Panc1 (cell line): ENCODE measurements around the gene ABHD14A. TPM values are rescaled to one million over a fixed set of nuclear protein-coding genes. Genes with fewer than 3 reads are reported as not detected.

Source experiments
- ATAC-seq: fragments of 200-7000 bp; cut with Tn5 transposase; 2 replicates; pipeline ENCODE4 v1.9.1; 2020; ENCODE audit warnings: mild to moderate bottlenecking, moderate library complexity
- BruUV-seq: library from RNA; stranded (reverse); fragments of 400-500 nt; replicated peaks from 2 replicates; lab custom pipeline; 2021; lab: Mats Ljungman, UMichigan
- CTCF ChIA-PET: fragments of 300-600 bp; sonication (Branson Sonifier 250); formaldehyde crosslinking; loops from one replicate; lab custom pipeline; 2022; ENCODE audit warnings: antibody characterized with exemption; lab: Charles Lee
- POLR2A ChIA-PET: fragments of 300-600 bp; sonication (Branson Sonifier 250); formaldehyde crosslinking; loops from one replicate; lab custom pipeline; 2022; ENCODE audit warnings: antibody characterized with exemption; lab: Charles Lee
- DNase-seq: peaks from one replicate; pipeline ENCODE4 v3.0.0-alpha.2; 2010; ENCODE audit warnings: low read depth, low spot score
- H3K27ac ChIP-seq: 2 replicates; pipeline ENCODE4 v1.5.1; 2011; ENCODE audit warnings: mild to moderate bottlenecking, low read length, inconsistent platforms
- H3K27me3 ChIP-seq: fragments of 200-500 bp; sonication (Bioruptor generic); 2 replicates; pipeline ENCODE4 v1.6.0; 2014; ENCODE audit warnings: low read length, inconsistent platforms; ENCODE audit not compliant: control insufficient read depth, insufficient read depth
- H3K36me3 ChIP-seq: fragments of 200-500 bp; sonication (Bioruptor generic); 2 replicates; pipeline ENCODE4 v1.5.1; 2014; ENCODE audit warnings: inconsistent platforms, mild to moderate bottlenecking, low read length, moderate library complexity; ENCODE audit not compliant: control insufficient read depth, insufficient read depth
- H3K4me1 ChIP-seq: 2 replicates; pipeline ENCODE4 v1.5.1; 2011; ENCODE audit warnings: inconsistent platforms, mild to moderate bottlenecking, low read length, moderate library complexity; ENCODE audit not compliant: control insufficient read depth, insufficient read depth
- H3K4me3 ChIP-seq, 2 experiments: 2 replicates each; pipeline ENCODE4 v1.5.1; 2011 to 2012; ENCODE audit warnings: low read depth in 2 of 2, low read length in 2 of 2, mild to moderate bottlenecking in 2 of 2, inconsistent platforms in 1 of 2, moderate library complexity in 1 of 2
- H3K9me3 ChIP-seq: fragments of 200-500 bp; sonication (Bioruptor generic); 2 replicates; pipeline ENCODE4 v1.5.1; 2014; ENCODE audit warnings: low read depth, mild to moderate bottlenecking, inconsistent platforms, low read length, moderate library complexity; ENCODE audit not compliant: control insufficient read depth, insufficient read depth
- POLR2AphosphoS5 ChIP-seq: IDR thresholded peaks from 2 replicates; pipeline ENCODE4 v1.6.1; 2012; ENCODE audit warnings: mild to moderate bottlenecking, low read depth, low read length, moderate library complexity
- SIN3A ChIP-seq: IDR thresholded peaks from 2 replicates; pipeline ENCODE4 v1.6.1; 2012; ENCODE audit warnings: low read depth, mild to moderate bottlenecking, low read length, moderate library complexity, borderline replicate concordance; ENCODE audit not compliant: insufficient read depth
- TCF7L2 ChIP-seq: IDR thresholded peaks from 2 replicates; pipeline ENCODE4 v1.6.1; 2011; ENCODE audit warnings: mild to moderate bottlenecking, low read depth, low read length, inconsistent platforms
- in situ Hi-C: cut with HindIII; loops from 2 replicates; pipeline ENCODE4 v1.10.0; 2016; ENCODE audit warnings: low sequenced_read_pairs, low pct_unique_long_range_greater_than_20kb
- intact Hi-C: fragments of 100-400 bp; cut with micrococcal nuclease; formaldehyde crosslinking; loops from one replicate; pipeline ENCODE4 v1.10.0; 2022; ENCODE audit not compliant: unreplicated experiment
- total RNA-seq: library from RNA; stranded (reverse); gene quantifications from one replicate; pipeline ENCODE4 v1.2.1, GENCODE V29; 2021; ENCODE audit not compliant: unreplicated experiment
- TF ChIP-seq, protein P1 (sequence below): fragments of 450-650 bp; IDR thresholded peaks from 2 replicates; pipeline ENCODE4 v1.5.1; 2017; ENCODE audit warnings: mild to moderate bottlenecking
- TF ChIP-seq, protein P2 (sequence below), 2 experiments: IDR thresholded peaks; 2 replicates each; pipeline ENCODE4 v1.6.1; 2011 to 2012; ENCODE audit warnings: low read depth in 2 of 2, control low read depth in 1 of 2, low read length in 1 of 2, mild to moderate bottlenecking in 1 of 2, moderate library complexity in 1 of 2; ENCODE audit not compliant: insufficient read depth in 1 of 2

The ABHD14A gene
- total RNA-seq, 1 experiment from 2014 or later, result 11.3 TPM

DNA sequence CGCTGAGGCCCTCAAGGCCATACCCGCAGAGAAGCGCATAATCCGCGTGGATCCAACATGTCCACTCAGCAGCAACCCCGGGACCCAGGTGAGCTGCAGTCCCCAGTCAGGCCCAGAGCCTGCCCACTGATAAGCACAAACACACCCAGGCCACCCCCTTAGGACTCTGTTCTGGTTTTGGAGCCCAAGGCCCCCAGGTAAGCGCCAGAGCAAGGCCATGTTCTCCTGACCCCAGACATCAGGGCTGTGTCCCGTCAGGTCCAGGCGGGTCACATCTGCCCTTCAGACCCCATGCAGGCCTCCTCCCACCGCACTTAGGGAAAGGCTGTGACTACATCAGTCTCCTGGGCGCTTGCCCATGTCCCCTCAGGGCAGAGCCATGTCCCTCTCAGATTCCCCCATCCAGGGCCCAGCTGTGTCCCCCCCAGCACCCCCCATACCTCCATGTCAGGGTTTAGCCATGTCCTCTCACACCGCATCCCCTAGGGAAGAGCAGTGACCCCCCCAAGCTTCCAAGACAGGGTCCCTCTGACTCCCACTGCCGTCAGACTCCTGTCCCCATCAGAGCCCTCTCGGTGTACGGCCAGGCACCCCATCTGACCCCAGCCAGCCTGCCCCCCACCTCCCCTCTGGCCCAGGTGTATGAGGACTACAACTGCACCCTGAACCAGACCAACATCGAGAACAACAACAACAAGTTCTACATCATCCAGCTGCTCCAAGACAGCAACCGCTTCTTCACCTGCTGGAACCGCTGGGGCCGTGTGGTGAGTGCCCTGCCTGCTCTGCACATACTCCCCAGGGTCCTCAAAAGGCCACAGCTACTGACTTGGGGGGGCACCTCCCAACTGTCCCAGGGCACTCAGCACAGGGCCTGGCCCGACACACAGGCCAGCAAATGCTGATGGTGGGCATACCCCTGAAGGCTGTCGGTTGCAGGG, 31.1 kb upstream of the ABHD14A start:
- in situ Hi-C loops (no loop called here), intact Hi-C loops (loop anchor here (2.0 kb wide), 1 partner anchor 31 kb away; the partner anchor contains the start of genes ABHD14A and ABHD14B)
- Histone ChIP-seq H3K27ac (peak overlapping the region; percentile 95), H3K36me3 (no peaks in the 10 kb centered on the region; the same call in 1 of the 2 replicates), H3K4me1 (peaks cover 7% of the 10 kb centered on the region; the same call in 1 of the 2 replicates), H3K9me3 (no peaks in the 10 kb centered on the region), H3K4me3 (no peak overlapping the region; a peak in 1 of 4 replicates), H3K27me3 (no peaks in the 10 kb centered on the region)
- no TSS peak for BruUV-seq
- no peak for ATAC-seq
- POLR2A ChIA-PET, result no interaction called here
- CTCF ChIA-PET, result interaction anchor here (1.1 kb wide), 1 partner anchor 18 kb away, joined by 3 read pairs; no protein-coding TSS in a partner anchor
- TF ChIP-seq, protein P1, sequence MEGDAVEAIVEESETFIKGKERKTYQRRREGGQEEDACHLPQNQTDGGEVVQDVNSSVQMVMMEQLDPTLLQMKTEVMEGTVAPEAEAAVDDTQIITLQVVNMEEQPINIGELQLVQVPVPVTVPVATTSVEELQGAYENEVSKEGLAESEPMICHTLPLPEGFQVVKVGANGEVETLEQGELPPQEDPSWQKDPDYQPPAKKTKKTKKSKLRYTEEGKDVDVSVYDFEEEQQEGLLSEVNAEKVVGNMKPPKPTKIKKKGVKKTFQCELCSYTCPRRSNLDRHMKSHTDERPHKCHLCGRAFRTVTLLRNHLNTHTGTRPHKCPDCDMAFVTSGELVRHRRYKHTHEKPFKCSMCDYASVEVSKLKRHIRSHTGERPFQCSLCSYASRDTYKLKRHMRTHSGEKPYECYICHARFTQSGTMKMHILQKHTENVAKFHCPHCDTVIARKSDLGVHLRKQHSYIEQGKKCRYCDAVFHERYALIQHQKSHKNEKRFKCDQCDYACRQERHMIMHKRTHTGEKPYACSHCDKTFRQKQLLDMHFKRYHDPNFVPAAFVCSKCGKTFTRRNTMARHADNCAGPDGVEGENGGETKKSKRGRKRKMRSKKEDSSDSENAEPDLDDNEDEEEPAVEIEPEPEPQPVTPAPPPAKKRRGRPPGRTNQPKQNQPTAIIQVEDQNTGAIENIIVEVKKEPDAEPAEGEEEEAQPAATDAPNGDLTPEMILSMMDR, result no peak
- TF ChIP-seq TCF7L2 (no peak), SIN3A (no peak), POLR2AphosphoS5 (no peak)
- TF ChIP-seq, protein P2, sequence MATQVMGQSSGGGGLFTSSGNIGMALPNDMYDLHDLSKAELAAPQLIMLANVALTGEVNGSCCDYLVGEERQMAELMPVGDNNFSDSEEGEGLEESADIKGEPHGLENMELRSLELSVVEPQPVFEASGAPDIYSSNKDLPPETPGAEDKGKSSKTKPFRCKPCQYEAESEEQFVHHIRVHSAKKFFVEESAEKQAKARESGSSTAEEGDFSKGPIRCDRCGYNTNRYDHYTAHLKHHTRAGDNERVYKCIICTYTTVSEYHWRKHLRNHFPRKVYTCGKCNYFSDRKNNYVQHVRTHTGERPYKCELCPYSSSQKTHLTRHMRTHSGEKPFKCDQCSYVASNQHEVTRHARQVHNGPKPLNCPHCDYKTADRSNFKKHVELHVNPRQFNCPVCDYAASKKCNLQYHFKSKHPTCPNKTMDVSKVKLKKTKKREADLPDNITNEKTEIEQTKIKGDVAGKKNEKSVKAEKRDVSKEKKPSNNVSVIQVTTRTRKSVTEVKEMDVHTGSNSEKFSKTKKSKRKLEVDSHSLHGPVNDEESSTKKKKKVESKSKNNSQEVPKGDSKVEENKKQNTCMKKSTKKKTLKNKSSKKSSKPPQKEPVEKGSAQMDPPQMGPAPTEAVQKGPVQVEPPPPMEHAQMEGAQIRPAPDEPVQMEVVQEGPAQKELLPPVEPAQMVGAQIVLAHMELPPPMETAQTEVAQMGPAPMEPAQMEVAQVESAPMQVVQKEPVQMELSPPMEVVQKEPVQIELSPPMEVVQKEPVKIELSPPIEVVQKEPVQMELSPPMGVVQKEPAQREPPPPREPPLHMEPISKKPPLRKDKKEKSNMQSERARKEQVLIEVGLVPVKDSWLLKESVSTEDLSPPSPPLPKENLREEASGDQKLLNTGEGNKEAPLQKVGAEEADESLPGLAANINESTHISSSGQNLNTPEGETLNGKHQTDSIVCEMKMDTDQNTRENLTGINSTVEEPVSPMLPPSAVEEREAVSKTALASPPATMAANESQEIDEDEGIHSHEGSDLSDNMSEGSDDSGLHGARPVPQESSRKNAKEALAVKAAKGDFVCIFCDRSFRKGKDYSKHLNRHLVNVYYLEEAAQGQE (IDR thresholded peaks at IDR 0.05; ENCODE audit: insufficient read depth in 1 of 2, low read depth in 2 of 2, low read length in 1 of 2), result no peak
- no peak for DNase-seq

DNA sequence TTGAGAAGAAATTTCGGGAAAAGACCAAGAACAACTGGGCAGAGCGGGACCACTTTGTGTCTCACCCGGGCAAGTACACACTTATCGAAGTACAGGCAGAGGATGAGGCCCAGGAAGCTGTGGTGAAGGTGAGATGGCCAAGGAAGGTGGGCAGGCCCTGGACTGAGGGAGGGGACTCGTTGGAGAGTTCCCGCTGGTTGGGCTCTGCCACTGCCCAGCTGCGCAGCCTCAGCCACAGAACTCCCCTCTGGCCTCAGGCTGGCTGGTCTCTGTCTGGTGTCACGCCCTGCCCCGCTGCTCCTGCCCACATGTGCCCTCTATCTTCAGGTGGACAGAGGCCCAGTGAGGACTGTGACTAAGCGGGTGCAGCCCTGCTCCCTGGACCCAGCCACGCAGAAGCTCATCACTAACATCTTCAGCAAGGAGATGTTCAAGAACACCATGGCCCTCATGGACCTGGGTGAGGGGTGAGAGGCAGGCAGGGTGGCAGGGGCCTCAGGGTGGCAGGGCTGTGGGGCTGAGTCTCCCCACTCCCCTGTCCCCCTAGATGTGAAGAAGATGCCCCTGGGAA, 30.3 kb upstream of the ABHD14A start:
- Histone ChIP-seq H3K4me3 (no peak overlapping the region), H3K9me3 (no peaks in the 10 kb centered on the region), H3K27ac (no peak overlapping the region), H3K36me3 (no peaks in the 10 kb centered on the region; the same call in 1 of the 2 replicates), H3K27me3 (no peaks in the 10 kb centered on the region), H3K4me1 (peaks cover 7% of the 10 kb centered on the region; the same call in 1 of the 2 replicates)
- POLR2A ChIA-PET, result interaction anchor here (0.6 kb wide), 1 partner anchor 8 kb away, joined by 6 read pairs; no protein-coding TSS in a partner anchor
- no peak for DNase-seq
- intact Hi-C loops, result no loop called here
- BruUV-seq, result no TSS peak
- TF ChIP-seq TCF7L2 (no peak), POLR2AphosphoS5 (no peak), SIN3A (no peak)
- TF ChIP-seq, protein P2 (IDR thresholded peaks at IDR 0.05; ENCODE audit: insufficient read depth in 1 of 2, low read depth in 2 of 2, low read length in 1 of 2), result no peak
- TF ChIP-seq, protein P1, result no peak
- ATAC-seq, result no peak
- in situ Hi-C loops, result no loop called here
- CTCF ChIA-PET, result no interaction called here
